Measurements from ENCODE around the gene ZNF32.

Gene ZNF32

GRCh38 chr10:43688348-43688892 is 39.7 kb upstream of the ZNF32 start:
- no peak overlapping the region for H3K4me3 ChIP-seq (ENCODE audit: low read length)
- TF ChIP-seq CTCF (IDR thresholded peaks at IDR 0.05; ENCODE audit: insufficient read depth, low read depth, low read length, missing control alignments) = no peak
- DNase-seq (ENCODE audit: low read depth) = no peak

- DNase-seq (ENCODE audit: low read depth) = no peak
- no peak for TF ChIP-seq CTCF (IDR thresholded peaks at IDR 0.05; ENCODE audit: insufficient read depth, low read depth, low read length, missing control alignments)
- no peak overlapping the region for H3K4me3 ChIP-seq (ENCODE audit: low read length)
Measured at GRCh38 chr10:43687373-43687772, 38.7 kb upstream of the ZNF32 start.

- no peak for DNase-seq (ENCODE audit: low read depth)
- no peak overlapping the region for H3K4me3 ChIP-seq (ENCODE audit: low read length)
- no peak for TF ChIP-seq CTCF (IDR thresholded peaks at IDR 0.05; ENCODE audit: insufficient read depth, low read depth, low read length, missing control alignments)
Measured at GRCh38 chr10:43686414-43686813, 37.7 kb upstream of the ZNF32 start.

GRCh38 chr10:43685744-43686143 is 37.1 kb upstream of the ZNF32 start:
- no peak overlapping the region for H3K4me3 ChIP-seq (ENCODE audit: low read length)
- TF ChIP-seq CTCF (IDR thresholded peaks at IDR 0.05; ENCODE audit: insufficient read depth, low read depth, low read length, missing control alignments) = no peak
- no peak for DNase-seq (ENCODE audit: low read depth)

GRCh38 chr10:43684292-43684559 is 35.5 kb upstream of the ZNF32 start:
- no peak for DNase-seq (ENCODE audit: low read depth)
- TF ChIP-seq CTCF (IDR thresholded peaks at IDR 0.05; ENCODE audit: insufficient read depth, low read depth, low read length, missing control alignments) = no peak
- H3K4me3 ChIP-seq (ENCODE audit: low read length) = no peak overlapping the region

- no peak overlapping the region for H3K4me3 ChIP-seq (ENCODE audit: low read length)
- TF ChIP-seq CTCF (IDR thresholded peaks at IDR 0.05; ENCODE audit: insufficient read depth, low read depth, low read length, missing control alignments) = peak; percentile 26
- no peak for DNase-seq (ENCODE audit: low read depth)
Measured at GRCh38 chr10:43683451-43684291, 35.0 kb upstream of the ZNF32 start.

- no peak overlapping the region for H3K4me3 ChIP-seq (ENCODE audit: low read length)
- DNase-seq (ENCODE audit: low read depth) = no peak
- no peak for TF ChIP-seq CTCF (IDR thresholded peaks at IDR 0.05; ENCODE audit: insufficient read depth, low read depth, low read length, missing control alignments)
Measured at GRCh38 chr10:43682956-43683355, 34.3 kb upstream of the ZNF32 start.

Measured in epithelial cell of esophagus (primary cell).